Measurements from ENCODE around the gene GHRHR.

- TF ChIP-seq DLX4 (CRISPR knock-in tag; IDR thresholded peaks at IDR 0.05) (no peak), HNRNPUL1 (IDR thresholded peaks at IDR 0.05; ENCODE audit: low read length) (no peak), ELF4 (CRISPR knock-in tag; IDR thresholded peaks at IDR 0.05) (no peak), EGR1 (conservative IDR thresholded peaks at IDR 0.05) (no peak), MXI1 (IDR thresholded peaks at IDR 0.05; ENCODE audit: low read depth, low read length) (no peak), EP300 (IDR thresholded peaks at IDR 0.05; ENCODE audit: low read length) (no peak), ZFP30 (CRISPR knock-in tag; IDR thresholded peaks at IDR 0.05; ENCODE audit: borderline replicate concordance) (no peak), TCF7L2 (IDR thresholded peaks at IDR 0.05; ENCODE audit: low read depth, low read length) (no peak)
- TF ChIP-seq, protein P1, sequence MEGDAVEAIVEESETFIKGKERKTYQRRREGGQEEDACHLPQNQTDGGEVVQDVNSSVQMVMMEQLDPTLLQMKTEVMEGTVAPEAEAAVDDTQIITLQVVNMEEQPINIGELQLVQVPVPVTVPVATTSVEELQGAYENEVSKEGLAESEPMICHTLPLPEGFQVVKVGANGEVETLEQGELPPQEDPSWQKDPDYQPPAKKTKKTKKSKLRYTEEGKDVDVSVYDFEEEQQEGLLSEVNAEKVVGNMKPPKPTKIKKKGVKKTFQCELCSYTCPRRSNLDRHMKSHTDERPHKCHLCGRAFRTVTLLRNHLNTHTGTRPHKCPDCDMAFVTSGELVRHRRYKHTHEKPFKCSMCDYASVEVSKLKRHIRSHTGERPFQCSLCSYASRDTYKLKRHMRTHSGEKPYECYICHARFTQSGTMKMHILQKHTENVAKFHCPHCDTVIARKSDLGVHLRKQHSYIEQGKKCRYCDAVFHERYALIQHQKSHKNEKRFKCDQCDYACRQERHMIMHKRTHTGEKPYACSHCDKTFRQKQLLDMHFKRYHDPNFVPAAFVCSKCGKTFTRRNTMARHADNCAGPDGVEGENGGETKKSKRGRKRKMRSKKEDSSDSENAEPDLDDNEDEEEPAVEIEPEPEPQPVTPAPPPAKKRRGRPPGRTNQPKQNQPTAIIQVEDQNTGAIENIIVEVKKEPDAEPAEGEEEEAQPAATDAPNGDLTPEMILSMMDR (IDR thresholded peaks at IDR 0.05 in 2 of 3, conservative IDR thresholded peaks at IDR 0.05 in 1 of 3; ENCODE audit: insufficient read depth in 2 of 3, low read depth in 1 of 3, low read length in 3 of 3) = no peak
These were observed 55.8 kb downstream of the GHRHR start for GRCh38 chr7:31019509-31019908.

All from K562 (cell line).